H1 (cell line): ENCODE results near the gene C17orf114.

ENCODE experiments used
- TF ChIP-seq, protein P1 (sequence below): fragments of 300-600 bp; sonication (generic); IDR thresholded peaks from 2 replicates; pipeline ENCODE4 v1.7.1; 2012; ENCODE audit warnings: low read length, moderate library complexity, mild to moderate bottlenecking, inconsistent platforms; ENCODE audit not compliant: insufficient replicate concordance

The C17orf114 gene

GRCh38 chr17:4759776-4760236 is 42.3 kb downstream of the C17orf114 start (continued):
- TF ChIP-seq, protein P1, sequence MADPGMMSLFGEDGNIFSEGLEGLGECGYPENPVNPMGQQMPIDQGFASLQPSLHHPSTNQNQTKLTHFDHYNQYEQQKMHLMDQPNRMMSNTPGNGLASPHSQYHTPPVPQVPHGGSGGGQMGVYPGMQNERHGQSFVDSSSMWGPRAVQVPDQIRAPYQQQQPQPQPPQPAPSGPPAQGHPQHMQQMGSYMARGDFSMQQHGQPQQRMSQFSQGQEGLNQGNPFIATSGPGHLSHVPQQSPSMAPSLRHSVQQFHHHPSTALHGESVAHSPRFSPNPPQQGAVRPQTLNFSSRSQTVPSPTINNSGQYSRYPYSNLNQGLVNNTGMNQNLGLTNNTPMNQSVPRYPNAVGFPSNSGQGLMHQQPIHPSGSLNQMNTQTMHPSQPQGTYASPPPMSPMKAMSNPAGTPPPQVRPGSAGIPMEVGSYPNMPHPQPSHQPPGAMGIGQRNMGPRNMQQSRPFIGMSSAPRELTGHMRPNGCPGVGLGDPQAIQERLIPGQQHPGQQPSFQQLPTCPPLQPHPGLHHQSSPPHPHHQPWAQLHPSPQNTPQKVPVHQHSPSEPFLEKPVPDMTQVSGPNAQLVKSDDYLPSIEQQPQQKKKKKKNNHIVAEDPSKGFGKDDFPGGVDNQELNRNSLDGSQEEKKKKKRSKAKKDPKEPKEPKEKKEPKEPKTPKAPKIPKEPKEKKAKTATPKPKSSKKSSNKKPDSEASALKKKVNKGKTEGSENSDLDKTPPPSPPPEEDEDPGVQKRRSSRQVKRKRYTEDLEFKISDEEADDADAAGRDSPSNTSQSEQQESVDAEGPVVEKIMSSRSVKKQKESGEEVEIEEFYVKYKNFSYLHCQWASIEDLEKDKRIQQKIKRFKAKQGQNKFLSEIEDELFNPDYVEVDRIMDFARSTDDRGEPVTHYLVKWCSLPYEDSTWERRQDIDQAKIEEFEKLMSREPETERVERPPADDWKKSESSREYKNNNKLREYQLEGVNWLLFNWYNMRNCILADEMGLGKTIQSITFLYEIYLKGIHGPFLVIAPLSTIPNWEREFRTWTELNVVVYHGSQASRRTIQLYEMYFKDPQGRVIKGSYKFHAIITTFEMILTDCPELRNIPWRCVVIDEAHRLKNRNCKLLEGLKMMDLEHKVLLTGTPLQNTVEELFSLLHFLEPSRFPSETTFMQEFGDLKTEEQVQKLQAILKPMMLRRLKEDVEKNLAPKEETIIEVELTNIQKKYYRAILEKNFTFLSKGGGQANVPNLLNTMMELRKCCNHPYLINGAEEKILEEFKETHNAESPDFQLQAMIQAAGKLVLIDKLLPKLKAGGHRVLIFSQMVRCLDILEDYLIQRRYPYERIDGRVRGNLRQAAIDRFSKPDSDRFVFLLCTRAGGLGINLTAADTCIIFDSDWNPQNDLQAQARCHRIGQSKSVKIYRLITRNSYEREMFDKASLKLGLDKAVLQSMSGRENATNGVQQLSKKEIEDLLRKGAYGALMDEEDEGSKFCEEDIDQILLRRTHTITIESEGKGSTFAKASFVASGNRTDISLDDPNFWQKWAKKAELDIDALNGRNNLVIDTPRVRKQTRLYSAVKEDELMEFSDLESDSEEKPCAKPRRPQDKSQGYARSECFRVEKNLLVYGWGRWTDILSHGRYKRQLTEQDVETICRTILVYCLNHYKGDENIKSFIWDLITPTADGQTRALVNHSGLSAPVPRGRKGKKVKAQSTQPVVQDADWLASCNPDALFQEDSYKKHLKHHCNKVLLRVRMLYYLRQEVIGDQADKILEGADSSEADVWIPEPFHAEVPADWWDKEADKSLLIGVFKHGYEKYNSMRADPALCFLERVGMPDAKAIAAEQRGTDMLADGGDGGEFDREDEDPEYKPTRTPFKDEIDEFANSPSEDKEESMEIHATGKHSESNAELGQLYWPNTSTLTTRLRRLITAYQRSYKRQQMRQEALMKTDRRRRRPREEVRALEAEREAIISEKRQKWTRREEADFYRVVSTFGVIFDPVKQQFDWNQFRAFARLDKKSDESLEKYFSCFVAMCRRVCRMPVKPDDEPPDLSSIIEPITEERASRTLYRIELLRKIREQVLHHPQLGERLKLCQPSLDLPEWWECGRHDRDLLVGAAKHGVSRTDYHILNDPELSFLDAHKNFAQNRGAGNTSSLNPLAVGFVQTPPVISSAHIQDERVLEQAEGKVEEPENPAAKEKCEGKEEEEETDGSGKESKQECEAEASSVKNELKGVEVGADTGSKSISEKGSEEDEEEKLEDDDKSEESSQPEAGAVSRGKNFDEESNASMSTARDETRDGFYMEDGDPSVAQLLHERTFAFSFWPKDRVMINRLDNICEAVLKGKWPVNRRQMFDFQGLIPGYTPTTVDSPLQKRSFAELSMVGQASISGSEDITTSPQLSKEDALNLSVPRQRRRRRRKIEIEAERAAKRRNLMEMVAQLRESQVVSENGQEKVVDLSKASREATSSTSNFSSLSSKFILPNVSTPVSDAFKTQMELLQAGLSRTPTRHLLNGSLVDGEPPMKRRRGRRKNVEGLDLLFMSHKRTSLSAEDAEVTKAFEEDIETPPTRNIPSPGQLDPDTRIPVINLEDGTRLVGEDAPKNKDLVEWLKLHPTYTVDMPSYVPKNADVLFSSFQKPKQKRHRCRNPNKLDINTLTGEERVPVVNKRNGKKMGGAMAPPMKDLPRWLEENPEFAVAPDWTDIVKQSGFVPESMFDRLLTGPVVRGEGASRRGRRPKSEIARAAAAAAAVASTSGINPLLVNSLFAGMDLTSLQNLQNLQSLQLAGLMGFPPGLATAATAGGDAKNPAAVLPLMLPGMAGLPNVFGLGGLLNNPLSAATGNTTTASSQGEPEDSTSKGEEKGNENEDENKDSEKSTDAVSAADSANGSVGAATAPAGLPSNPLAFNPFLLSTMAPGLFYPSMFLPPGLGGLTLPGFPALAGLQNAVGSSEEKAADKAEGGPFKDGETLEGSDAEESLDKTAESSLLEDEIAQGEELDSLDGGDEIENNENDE, result no peak
- TF ChIP-seq, all 59 proteins: peak for 0
